WERI-Rb-1 (cell line): ENCODE measurements around the gene FIGNL2.

Source experiments
- DNase-seq: peaks from one replicate; pipeline ENCODE4 v3.0.0-alpha.2; 2020
- H3K27ac ChIP-seq: fragments of 250-450 bp; sonication (Bioruptor Pico); 2 replicates; pipeline ENCODE4 v1.5.1; 2020; ENCODE audit warnings: mild to moderate bottlenecking, moderate library complexity
- H3K27me3 ChIP-seq: fragments of 250-450 bp; sonication (Bioruptor Pico); 2 replicates; pipeline ENCODE4 v1.5.1; 2021; ENCODE audit warnings: mild to moderate bottlenecking, low read depth, moderate library complexity; ENCODE audit not compliant: insufficient read depth, severe bottlenecking
- H3K36me3 ChIP-seq: fragments of 250-450 bp; sonication (Bioruptor Pico); 2 replicates; pipeline ENCODE4 v1.5.1; 2020; ENCODE audit warnings: mild to moderate bottlenecking, moderate library complexity
- H3K4me3 ChIP-seq: 2 replicates; pipeline ENCODE4 v1.5.1; 2011; ENCODE audit warnings: low read depth, mild to moderate bottlenecking, control low read depth, low read length
- H3K9me3 ChIP-seq: fragments of 250-450 bp; sonication (Bioruptor Pico); 2 replicates; pipeline ENCODE4 v1.5.1; 2021; ENCODE audit warnings: mild to moderate bottlenecking, moderate library complexity; ENCODE audit not compliant: severe bottlenecking
- TF ChIP-seq, protein P1 (sequence below): IDR thresholded peaks from 2 replicates; pipeline ENCODE4 v1.5.1; 2011; ENCODE audit warnings: low read depth, mild to moderate bottlenecking, control low read depth, inconsistent platforms, low read length

FIGNL2 gene

GRCh38 chr12:51852404-51853137 is 4.1 kb upstream of the FIGNL2 start:
- TF ChIP-seq, protein P1, sequence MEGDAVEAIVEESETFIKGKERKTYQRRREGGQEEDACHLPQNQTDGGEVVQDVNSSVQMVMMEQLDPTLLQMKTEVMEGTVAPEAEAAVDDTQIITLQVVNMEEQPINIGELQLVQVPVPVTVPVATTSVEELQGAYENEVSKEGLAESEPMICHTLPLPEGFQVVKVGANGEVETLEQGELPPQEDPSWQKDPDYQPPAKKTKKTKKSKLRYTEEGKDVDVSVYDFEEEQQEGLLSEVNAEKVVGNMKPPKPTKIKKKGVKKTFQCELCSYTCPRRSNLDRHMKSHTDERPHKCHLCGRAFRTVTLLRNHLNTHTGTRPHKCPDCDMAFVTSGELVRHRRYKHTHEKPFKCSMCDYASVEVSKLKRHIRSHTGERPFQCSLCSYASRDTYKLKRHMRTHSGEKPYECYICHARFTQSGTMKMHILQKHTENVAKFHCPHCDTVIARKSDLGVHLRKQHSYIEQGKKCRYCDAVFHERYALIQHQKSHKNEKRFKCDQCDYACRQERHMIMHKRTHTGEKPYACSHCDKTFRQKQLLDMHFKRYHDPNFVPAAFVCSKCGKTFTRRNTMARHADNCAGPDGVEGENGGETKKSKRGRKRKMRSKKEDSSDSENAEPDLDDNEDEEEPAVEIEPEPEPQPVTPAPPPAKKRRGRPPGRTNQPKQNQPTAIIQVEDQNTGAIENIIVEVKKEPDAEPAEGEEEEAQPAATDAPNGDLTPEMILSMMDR = no peak
- no peaks in the 10 kb centered on the region for H3K9me3 ChIP-seq
- H3K27me3 ChIP-seq = no peaks in the 10 kb centered on the region

GRCh38 chr12:51851413-51852124 is 3.1 kb upstream of the FIGNL2 start:
- TF ChIP-seq, protein P1 = no peak
- Histone ChIP-seq H3K4me3 (no peak overlapping the region), H3K27ac (no peak overlapping the region), H3K27me3 (no peaks in the 10 kb centered on the region), H3K36me3 (no peaks in the 10 kb centered on the region), H3K9me3 (no peaks in the 10 kb centered on the region)
- no peak for DNase-seq

More at GRCh38 chr12:51852404-51853137, 4.1 kb upstream of the FIGNL2 start:
- Histone ChIP-seq H3K27ac (no peak overlapping the region), H3K36me3 (no peaks in the 10 kb centered on the region), H3K4me3 (no peak overlapping the region)
- DNase-seq = no peak

- no peak for DNase-seq
- H3K9me3 ChIP-seq = no peaks in the 10 kb centered on the region
- TF ChIP-seq, protein P1 = no peak
- H3K36me3 ChIP-seq = no peaks in the 10 kb centered on the region
- no peaks in the 10 kb centered on the region for H3K27me3 ChIP-seq
- no peak overlapping the region for H3K27ac ChIP-seq
- no peak overlapping the region for H3K4me3 ChIP-seq
These were observed 2.4 kb upstream of the FIGNL2 start for GRCh38 chr12:51850965-51851299.

DNA sequence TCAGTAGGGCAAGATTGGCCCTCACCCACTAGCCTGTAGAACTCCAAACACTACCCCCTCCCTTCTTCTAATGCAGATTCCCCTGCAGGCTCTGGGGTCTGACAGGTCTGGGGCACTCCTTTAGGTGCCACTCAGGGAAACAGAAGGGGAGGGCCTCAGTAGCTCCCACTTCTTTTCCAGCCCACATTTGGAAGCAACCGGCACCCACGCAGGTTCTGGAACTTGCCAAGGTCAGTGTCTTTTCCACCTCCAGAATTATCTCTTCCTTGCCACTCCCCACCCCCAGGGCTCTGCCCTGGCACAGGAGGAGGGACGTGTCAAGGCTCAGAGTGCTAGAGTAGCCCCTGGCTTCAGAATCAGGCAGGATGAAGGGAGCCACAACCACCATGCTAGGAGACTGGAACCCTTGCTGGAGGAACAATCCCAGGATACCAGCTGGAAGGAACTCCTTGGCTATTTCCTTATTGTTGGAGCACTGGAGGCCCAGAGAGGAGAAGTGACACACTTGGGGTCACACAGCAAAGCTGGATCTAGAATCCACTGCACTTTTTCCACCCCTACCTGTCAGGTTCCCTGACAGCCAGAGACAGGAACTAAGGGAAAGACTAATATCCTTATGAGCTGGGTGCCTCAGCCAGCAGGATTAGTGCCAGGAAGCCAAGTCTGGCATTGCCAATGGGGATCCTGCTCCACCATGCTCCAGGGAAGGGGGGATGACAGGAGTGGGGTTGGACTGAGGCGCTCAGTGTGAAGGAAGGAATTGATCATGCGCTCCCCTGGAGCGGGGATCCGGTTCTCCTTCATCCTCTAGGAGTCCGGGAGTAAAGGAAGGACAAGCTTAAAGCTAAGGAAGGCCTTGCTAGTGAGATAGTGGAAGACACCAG is 1.8 kb upstream of the FIGNL2 start:
- DNase-seq = no peak
- TF ChIP-seq, protein P1 = no peak
- no peak overlapping the region for H3K27ac ChIP-seq
- no peak overlapping the region for H3K4me3 ChIP-seq
- H3K9me3 ChIP-seq = no peaks in the 10 kb centered on the region
- no peaks in the 10 kb centered on the region for H3K27me3 ChIP-seq
- no peaks in the 10 kb centered on the region for H3K36me3 ChIP-seq

DNA sequence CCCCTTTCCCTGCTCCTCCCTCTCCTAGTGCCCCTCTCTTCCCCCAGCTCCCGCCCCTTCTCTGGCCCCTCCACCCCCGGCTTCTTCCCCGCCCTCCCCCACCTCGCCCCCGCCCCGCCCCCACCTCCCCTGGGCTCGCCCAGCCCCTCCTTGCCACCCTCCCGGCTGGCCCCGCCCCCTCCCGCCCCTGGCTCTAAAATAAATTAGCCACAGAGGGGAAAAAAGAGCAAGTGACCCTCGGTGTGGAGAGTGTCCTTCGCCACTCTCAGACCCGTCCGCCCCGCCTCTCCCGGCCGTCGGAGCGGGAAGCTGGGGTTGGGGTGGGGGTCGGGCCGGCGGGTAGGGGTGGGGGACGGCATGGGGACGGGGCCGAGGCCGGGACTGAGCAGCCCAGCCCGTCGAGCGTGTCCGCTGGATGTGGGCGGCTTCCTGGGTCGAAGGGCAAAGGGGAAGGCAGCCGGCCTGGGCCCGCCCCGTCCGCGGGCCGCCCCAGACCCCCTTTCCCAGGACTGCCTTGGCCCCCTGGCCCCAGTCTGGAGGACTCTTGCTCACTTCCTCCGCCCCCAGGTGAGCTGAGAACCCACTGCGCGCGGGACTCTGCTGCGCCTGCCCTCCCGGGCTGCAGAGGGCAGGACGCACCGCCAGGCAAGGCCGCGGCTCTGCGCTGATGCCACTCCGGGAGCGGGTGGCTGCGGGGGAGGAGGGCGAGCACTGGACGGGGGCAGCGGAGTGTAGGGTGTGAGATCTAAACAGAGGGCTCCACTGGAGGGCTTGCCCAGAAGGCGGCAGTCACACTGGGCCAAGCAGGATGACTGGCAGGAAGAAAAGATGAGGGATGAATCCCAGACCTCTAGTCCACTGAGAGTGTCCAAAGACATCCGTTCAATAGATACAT is 570 bp upstream of the FIGNL2 start:
- TF ChIP-seq, protein P1 = no peak
- peak; percentile 67 for DNase-seq
- no peak overlapping the region for H3K4me3 ChIP-seq
- no peaks in the 10 kb centered on the region; the same call in 1 of the 2 replicates for H3K36me3 ChIP-seq
- peak overlapping the region; percentile 42; the same call in 1 of the 2 replicates for H3K27ac ChIP-seq
- H3K27me3 ChIP-seq = no peaks in the 10 kb centered on the region
- no peaks in the 10 kb centered on the region for H3K9me3 ChIP-seq
